GM12878 (cell line): ENCODE results near the gene RINL. TPM values are rescaled to one million over a fixed set of nuclear protein-coding genes. Genes with fewer than 3 reads are reported as not detected.

Source experiments
- ATF7 ChIP-seq: fragments of 450-650 bp; IDR thresholded peaks from 2 replicates; pipeline ENCODE4 v1.6.1; 2016; ENCODE audit warnings: low read depth, mild to moderate bottlenecking
- BACH1 ChIP-seq: fragments of 450-650 bp; IDR thresholded peaks from 2 replicates; pipeline ENCODE4 v1.6.1; 2017; ENCODE audit warnings: mild to moderate bottlenecking, borderline replicate concordance
- CREB1 ChIP-seq: IDR thresholded peaks from 2 replicates; pipeline ENCODE4 v1.6.1; 2012; ENCODE audit warnings: low read depth, mild to moderate bottlenecking, inconsistent platforms
- ETV6 ChIP-seq, 2 experiments: fragments of 450-650 bp in 1 of 2; IDR thresholded peaks in 1 of 2; conservative IDR thresholded peaks in 1 of 2; 2 replicates each; pipeline ENCODE4 v1.6.1; 2014; ENCODE audit warnings: antibody characterized with exemption in 1 of 2, borderline replicate concordance in 1 of 2, low read depth in 1 of 2, mild to moderate bottlenecking in 1 of 2, moderate library complexity in 1 of 2
- HDGF ChIP-seq: fragments of 450-650 bp; IDR thresholded peaks from 2 replicates; pipeline ENCODE4 v1.6.1; 2016; ENCODE audit warnings: antibody characterized with exemption
- IKZF2 ChIP-seq, 2 experiments: fragments of 450-650 bp; IDR thresholded peaks; 2 replicates each; pipeline ENCODE4 v1.6.1; 2017; ENCODE audit warnings: mild to moderate bottlenecking in 2 of 2, moderate library complexity in 2 of 2
- LARP7 ChIP-seq: fragments of 450-650 bp; IDR thresholded peaks from 2 replicates; pipeline ENCODE4 v1.6.1; 2017; ENCODE audit warnings: mild to moderate bottlenecking
- NBN ChIP-seq: fragments of 450-650 bp; IDR thresholded peaks from 2 replicates; pipeline ENCODE4 v1.6.1; 2016
- PML ChIP-seq: IDR thresholded peaks from 2 replicates; pipeline ENCODE4 v1.6.1; 2012; ENCODE audit warnings: low read length, inconsistent platforms
- POLR2A ChIP-seq: IDR thresholded peaks from 2 replicates; pipeline ENCODE4 v1.6.1; 2011; ENCODE audit warnings: low read depth, mild to moderate bottlenecking, low read length
- PRDM15 ChIP-seq: fragments of 450-650 bp; formaldehyde crosslinking; IDR thresholded peaks from 2 replicates; pipeline ENCODE4 v1.4.0; 2020; ENCODE audit warnings: mild to moderate bottlenecking, moderate library complexity
- RELB ChIP-seq: fragments of 450-650 bp; IDR thresholded peaks from 2 replicates; pipeline ENCODE4 v1.6.1; 2017; ENCODE audit warnings: low read depth, mild to moderate bottlenecking, moderate library complexity
- SREBF2 ChIP-seq: IDR thresholded peaks from 2 replicates; pipeline ENCODE4 v1.6.1; 2012; ENCODE audit warnings: mild to moderate bottlenecking, low read length
- SUZ12 ChIP-seq: fragments of 200-600 bp; sonication (generic); IDR thresholded peaks from one replicate; pipeline ENCODE4 v1.6.1; 2018; ENCODE audit warnings: antibody characterized with exemption, mild to moderate bottlenecking; ENCODE audit not compliant: unreplicated experiment
- polyA plus RNA-seq, 11 experiments: library from polyadenylated mRNA; depleted of rRNA in 4 of 11; unstranded in 6 of 11; stranded (reverse) in 5 of 11; fragments of >200 nt; fragmentation: Nextera tagmentation in 4 of 11; fragmentation: Illumina TruSeq in 1 of 11; extraction: Ambion mirVana in 4 of 11; extraction: Trizol in 1 of 11; gene quantifications; 1 replicate in 1 of 11; 2 replicates in 10 of 11; pipeline versions ENCODE4 v1.2.1 to v1.2.3, GENCODE V29; 2011 to 2016; ENCODE audit warnings: inconsistent platforms in 2 of 11, missing spikeins in 2 of 11, low read depth in 1 of 11
- total RNA-seq, 4 experiments: library from RNA; depleted of rRNA in 3 of 4; stranded (reverse); fragments of >200 nt in 3 of 4; fragmentation: Illumina TruSeq in 1 of 4; extraction: Trizol in 1 of 4; gene quantifications; 2 replicates each; pipeline versions ENCODE4 v1.2.1 to v1.2.3, GENCODE V29; 2013 to 2021
- TF ChIP-seq, protein P1 (sequence below): fragments of 450-650 bp; IDR thresholded peaks from 2 replicates; pipeline ENCODE4 v1.6.1; 2016; ENCODE audit warnings: mild to moderate bottlenecking, moderate library complexity, borderline replicate concordance
- TF ChIP-seq, protein P2 (sequence below): fragments of 450-650 bp; IDR thresholded peaks from 2 replicates; pipeline ENCODE4 v1.6.1; 2016; ENCODE audit warnings: mild to moderate bottlenecking
- TF ChIP-seq, protein P3 (sequence below): IDR thresholded peaks from 2 replicates; pipeline ENCODE4 v1.6.1; 2011; ENCODE audit warnings: borderline replicate concordance, low read depth, mild to moderate bottlenecking, moderate library complexity, mixed read lengths, low read length; ENCODE audit not compliant: insufficient read depth; ENCODE audit errors: extremely low read length

RINL gene
- total and polyA plus RNA-seq, 10 of the 15 experiments (the other 5 are each of a cell fraction or from before 2014, with no cell fraction given), result 14.5 to 64.2 (median 47.6) TPM

DNA sequence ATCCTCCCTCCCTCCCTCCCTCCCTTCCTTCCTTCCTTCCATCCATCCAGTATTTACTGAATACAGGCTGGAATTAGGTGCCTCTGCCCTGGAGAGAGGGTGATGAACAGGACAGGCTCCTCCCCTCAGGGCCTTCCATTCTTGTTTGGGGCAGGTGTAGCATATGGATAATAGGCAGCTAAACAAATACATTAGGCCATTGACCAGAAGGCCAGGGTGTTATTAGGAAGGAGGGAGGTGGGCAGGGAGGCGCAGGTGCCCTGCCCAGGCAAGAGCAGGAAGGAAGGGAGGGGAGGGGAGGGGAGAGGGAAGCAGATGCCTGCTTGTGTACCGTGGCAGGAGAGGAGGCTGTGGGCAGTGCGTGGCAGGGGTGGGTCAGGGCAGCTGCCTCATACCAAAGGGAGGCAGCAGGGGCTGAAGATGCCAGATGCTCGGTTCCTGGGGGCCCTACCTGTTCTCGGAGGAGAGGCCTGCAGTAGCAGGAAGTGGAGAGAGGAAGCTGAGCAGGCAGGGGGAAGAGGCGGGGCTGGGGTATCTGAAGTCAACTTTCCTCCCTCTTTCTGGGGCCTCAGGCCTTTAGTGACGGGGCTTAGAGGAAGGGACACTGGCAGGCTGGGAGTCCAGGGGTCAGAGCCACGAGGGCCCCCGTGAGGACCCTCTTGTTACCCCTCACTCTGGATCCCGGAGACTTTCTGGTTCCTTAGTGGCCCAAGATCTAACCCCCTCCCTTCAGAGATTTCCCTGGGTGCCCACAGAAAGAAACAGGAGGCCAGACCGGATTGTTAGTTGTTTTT is at the start of gene RINL (continued):
- TF ChIP-seq PRDM15 (CRISPR knock-in tag), result no peak
- TF ChIP-seq PML, result peak; percentile 34; the same call in 1 of the 2 replicates
- peak; percentile 75; the same call in 1 of the 2 replicates for TF ChIP-seq NBN
- peak; percentile 82 for TF ChIP-seq POLR2A
- peak; percentile 98 for TF ChIP-seq HDGF
- TF ChIP-seq RELB, result no peak; the same call in 1 of the 2 replicates
- no peak for TF ChIP-seq SUZ12
- TF ChIP-seq IKZF2 (IDR thresholded peaks at IDR 0.05), result peak; percentile 40 to 44; a peak in 1 of 4 replicates
- TF ChIP-seq CREB1, result no peak
- TF ChIP-seq, protein P1, sequence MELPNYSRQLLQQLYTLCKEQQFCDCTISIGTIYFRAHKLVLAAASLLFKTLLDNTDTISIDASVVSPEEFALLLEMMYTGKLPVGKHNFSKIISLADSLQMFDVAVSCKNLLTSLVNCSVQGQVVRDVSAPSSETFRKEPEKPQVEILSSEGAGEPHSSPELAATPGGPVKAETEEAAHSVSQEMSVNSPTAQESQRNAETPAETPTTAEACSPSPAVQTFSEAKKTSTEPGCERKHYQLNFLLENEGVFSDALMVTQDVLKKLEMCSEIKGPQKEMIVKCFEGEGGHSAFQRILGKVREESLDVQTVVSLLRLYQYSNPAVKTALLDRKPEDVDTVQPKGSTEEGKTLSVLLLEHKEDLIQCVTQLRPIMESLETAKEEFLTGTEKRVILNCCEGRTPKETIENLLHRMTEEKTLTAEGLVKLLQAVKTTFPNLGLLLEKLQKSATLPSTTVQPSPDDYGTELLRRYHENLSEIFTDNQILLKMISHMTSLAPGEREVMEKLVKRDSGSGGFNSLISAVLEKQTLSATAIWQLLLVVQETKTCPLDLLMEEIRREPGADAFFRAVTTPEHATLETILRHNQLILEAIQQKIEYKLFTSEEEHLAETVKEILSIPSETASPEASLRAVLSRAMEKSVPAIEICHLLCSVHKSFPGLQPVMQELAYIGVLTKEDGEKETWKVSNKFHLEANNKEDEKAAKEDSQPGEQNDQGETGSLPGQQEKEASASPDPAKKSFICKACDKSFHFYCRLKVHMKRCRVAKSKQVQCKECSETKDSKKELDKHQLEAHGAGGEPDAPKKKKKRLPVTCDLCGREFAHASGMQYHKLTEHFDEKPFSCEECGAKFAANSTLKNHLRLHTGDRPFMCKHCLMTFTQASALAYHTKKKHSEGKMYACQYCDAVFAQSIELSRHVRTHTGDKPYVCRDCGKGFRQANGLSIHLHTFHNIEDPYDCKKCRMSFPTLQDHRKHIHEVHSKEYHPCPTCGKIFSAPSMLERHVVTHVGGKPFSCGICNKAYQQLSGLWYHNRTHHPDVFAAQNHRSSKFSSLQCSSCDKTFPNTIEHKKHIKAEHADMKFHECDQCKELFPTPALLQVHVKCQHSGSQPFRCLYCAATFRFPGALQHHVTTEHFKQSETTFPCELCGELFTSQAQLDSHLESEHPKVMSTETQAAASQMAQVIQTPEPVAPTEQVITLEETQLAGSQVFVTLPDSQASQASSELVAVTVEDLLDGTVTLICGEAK, result peak; percentile 74; the same call in 1 of the 2 replicates
- TF ChIP-seq, protein P2, sequence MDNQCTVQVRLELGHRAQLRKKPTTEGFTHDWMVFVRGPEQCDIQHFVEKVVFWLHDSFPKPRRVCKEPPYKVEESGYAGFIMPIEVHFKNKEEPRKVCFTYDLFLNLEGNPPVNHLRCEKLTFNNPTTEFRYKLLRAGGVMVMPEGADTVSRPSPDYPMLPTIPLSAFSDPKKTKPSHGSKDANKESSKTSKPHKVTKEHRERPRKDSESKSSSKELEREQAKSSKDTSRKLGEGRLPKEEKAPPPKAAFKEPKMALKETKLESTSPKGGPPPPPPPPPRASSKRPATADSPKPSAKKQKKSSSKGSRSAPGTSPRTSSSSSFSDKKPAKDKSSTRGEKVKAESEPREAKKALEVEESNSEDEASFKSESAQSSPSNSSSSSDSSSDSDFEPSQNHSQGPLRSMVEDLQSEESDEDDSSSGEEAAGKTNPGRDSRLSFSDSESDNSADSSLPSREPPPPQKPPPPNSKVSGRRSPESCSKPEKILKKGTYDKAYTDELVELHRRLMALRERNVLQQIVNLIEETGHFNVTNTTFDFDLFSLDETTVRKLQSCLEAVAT, result peak; percentile 60; the same call in 1 of the 2 replicates
- TF ChIP-seq LARP7, result peak; percentile 55; the same call in 1 of the 2 replicates
- peak in 1 of 2 experiments; percentile 90; a peak in 2 of 4 replicates for TF ChIP-seq ETV6 (conservative IDR thresholded peaks at IDR 0.05 in 1 of 2, IDR thresholded peaks at IDR 0.05 in 1 of 2; ENCODE audit: borderline replicate concordance in 1 of 2, low read depth in 1 of 2)
- 0 out of 2 replicates have a peak, but pooled peaks have one; percentile 13 for TF ChIP-seq ATF7
- TF ChIP-seq, protein P3, sequence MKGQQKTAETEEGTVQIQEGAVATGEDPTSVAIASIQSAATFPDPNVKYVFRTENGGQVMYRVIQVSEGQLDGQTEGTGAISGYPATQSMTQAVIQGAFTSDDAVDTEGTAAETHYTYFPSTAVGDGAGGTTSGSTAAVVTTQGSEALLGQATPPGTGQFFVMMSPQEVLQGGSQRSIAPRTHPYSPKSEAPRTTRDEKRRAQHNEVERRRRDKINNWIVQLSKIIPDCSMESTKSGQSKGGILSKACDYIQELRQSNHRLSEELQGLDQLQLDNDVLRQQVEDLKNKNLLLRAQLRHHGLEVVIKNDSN, result no peak
- 0 out of 2 replicates have a peak, but pooled peaks have one; percentile 12 for TF ChIP-seq BACH1
- TF ChIP-seq SREBF2, result no peak
